Measurements from ENCODE around the gene PLEKHA5. TPM values are rescaled to one million over a fixed set of nuclear protein-coding genes. Genes with fewer than 3 reads are reported as not detected.

PLEKHA5 gene
- total and polyA plus RNA-seq, 2 of the 4 experiments (the other 2 are of a cell fraction), result 5.3 to 12.2 TPM

DNA sequence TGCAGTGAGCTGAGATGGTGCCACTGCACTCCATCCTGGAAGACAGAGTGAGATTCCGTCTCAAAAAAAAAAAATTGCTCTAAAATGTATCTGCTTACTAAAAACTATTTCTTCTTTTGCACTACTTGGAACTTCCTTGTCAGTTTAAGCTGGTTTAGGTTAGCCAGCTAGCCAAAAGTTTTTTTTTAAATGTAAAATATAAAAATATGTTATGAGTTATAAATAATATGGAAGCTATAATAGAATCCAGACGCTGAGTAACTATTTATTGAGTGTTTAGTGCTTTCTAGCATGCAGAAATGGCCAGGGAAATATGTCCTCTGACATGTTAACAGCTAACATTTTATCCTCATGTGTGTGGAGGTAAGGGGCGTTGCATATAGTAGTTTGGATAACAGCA, 85.6 kb downstream of the PLEKHA5 start:
- BruUV-seq (replicated peaks), result no TSS peak
- no peak overlapping the region for H2BK5ac ChIP-seq (ENCODE audit: low read depth, low read length, poor library complexity, severe bottlenecking)
- intact Hi-C loops (cut with micrococcal nuclease) (no loop called here), dilution Hi-C loops (cut with HindIII; ENCODE audit: low sequenced_read_pairs, unreplicated experiment) (no loop called here), in situ Hi-C loops (cut with MboI; ENCODE audit: low sequenced_read_pairs) (no loop called here)
- no peak overlapping the region for H2BK15ac ChIP-seq (ENCODE audit: low read depth, low read length)
- no peak overlapping the region for H3K4ac ChIP-seq (ENCODE audit: low read depth, low read length)
- H2BK20ac ChIP-seq (ENCODE audit: low read depth, low read length), result no peak overlapping the region
- no peak overlapping the region for H3K4me2 ChIP-seq (ENCODE audit: low read depth, low read length)
- no peak overlapping the region for H3K27ac ChIP-seq (ENCODE audit: insufficient read depth, low read length)
- H3K4me1 ChIP-seq (ENCODE audit: control insufficient read depth, insufficient read depth, low read length), result no peaks in the 10 kb centered on the region
- H3K79me1 ChIP-seq (ENCODE audit: low read depth in 1 of 2, low read length in 2 of 2), result peaks cover 11 to 32% of the 10 kb centered on the region in 2 experiments
- no peak overlapping the region for H3K23ac ChIP-seq (ENCODE audit: low read depth, low read length)
- H2BK120ac ChIP-seq (ENCODE audit: low read depth, low read length), result no peak overlapping the region
- H2AK5ac ChIP-seq (ENCODE audit: low read depth, low read length), result no peak overlapping the region
- no peak overlapping the region for H3K4me3 ChIP-seq (ENCODE audit: insufficient read depth, low read depth, low read length)
- ChIA-PET POLR2A (ENCODE audit: unreplicated experiment) (no interaction called here), CTCF (interaction anchor here (0.8 kb wide), 1 partner anchor 8 kb away, joined by 6 read pairs; no protein-coding TSS in a partner anchor)
- no CpG with 5 or more reads among the region's 3 CpGs for WGBS, 2 experiments (ENCODE audit: extremely low coverage in 2 of 2, insufficient read length in 1 of 2)
- H3K18ac ChIP-seq (ENCODE audit: low read depth, low read length), result no peak overlapping the region
- ATAC-seq (ENCODE audit: low read depth) (no peak), DNase-seq (no peak)
- no peak overlapping the region for H4K91ac ChIP-seq (ENCODE audit: insufficient read depth, low read depth, low read length)
- H3K56ac ChIP-seq (ENCODE audit: extremely low read depth, insufficient read depth, low read length), result no peak overlapping the region
- TF ChIP-seq RCOR1 (IDR thresholded peaks at IDR 0.05; ENCODE audit: insufficient replicate concordance, low read length) (no peak), MAZ (IDR thresholded peaks at IDR 0.05; ENCODE audit: borderline replicate concordance, low read depth, low read length) (no peak)
- 0 out of 2 replicates have a peak, but pooled peaks cover 2% of the 10 kb centered on the region for H3K9me3 ChIP-seq (ENCODE audit: control insufficient read depth, insufficient read depth, low read length)
- no peak overlapping the region for H4K8ac ChIP-seq (ENCODE audit: low read depth in 2 of 2, low read length in 2 of 2)
- no peak overlapping the region for H3K14ac ChIP-seq (replicated peaks; ENCODE audit: low read depth, low read length)
- no peak overlapping the region for H3K9ac ChIP-seq (ENCODE audit: low read depth, low read length)
- no peak overlapping the region for H2AK9ac ChIP-seq (replicated peaks; ENCODE audit: low read depth, low read length, poor library complexity)
- H3K36me3 ChIP-seq (ENCODE audit: control insufficient read depth, insufficient read depth, low read length), result 0 out of 2 replicates have a peak, but pooled peaks cover 2% of the 10 kb centered on the region
- no peaks in the 10 kb centered on the region for H3K27me3 ChIP-seq (ENCODE audit: control insufficient read depth, insufficient read depth, low read length)
- H2AFZ ChIP-seq (replicated peaks; ENCODE audit: low read length, poor library complexity), result no peak overlapping the region
- H4K5ac ChIP-seq (ENCODE audit: low read depth, low read length), result no peak overlapping the region
- no peaks in the 10 kb centered on the region for H4K20me1 ChIP-seq (ENCODE audit: insufficient read depth, low read length)
- H3K9me1 ChIP-seq (ENCODE audit: insufficient read depth, low read length), result peaks cover 4% of the 10 kb centered on the region; the same call in 1 of the 2 replicates

All from IMR-90 (cell line).